Panc1 (cell line): ENCODE data around the gene AGA. TPM values are rescaled to one million over a fixed set of nuclear protein-coding genes. Genes with fewer than 3 reads are reported as not detected.

ENCODE experiments used
- ATAC-seq: fragments of 200-7000 bp; cut with Tn5 transposase; 2 replicates; pipeline ENCODE4 v1.9.1; 2020; ENCODE audit warnings: mild to moderate bottlenecking, moderate library complexity
- BruUV-seq: library from RNA; stranded (reverse); fragments of 400-500 nt; replicated peaks from 2 replicates; lab custom pipeline; 2021; lab: Mats Ljungman, UMichigan
- CTCF ChIA-PET: fragments of 300-600 bp; sonication (Branson Sonifier 250); formaldehyde crosslinking; loops from one replicate; lab custom pipeline; 2022; ENCODE audit warnings: antibody characterized with exemption; lab: Charles Lee
- POLR2A ChIA-PET: fragments of 300-600 bp; sonication (Branson Sonifier 250); formaldehyde crosslinking; loops from one replicate; lab custom pipeline; 2022; ENCODE audit warnings: antibody characterized with exemption; lab: Charles Lee
- DNase-seq: peaks from one replicate; pipeline ENCODE4 v3.0.0-alpha.2; 2010; ENCODE audit warnings: low read depth, low spot score
- H3K27ac ChIP-seq: 2 replicates; pipeline ENCODE4 v1.5.1; 2011; ENCODE audit warnings: mild to moderate bottlenecking, low read length, inconsistent platforms
- H3K27me3 ChIP-seq: fragments of 200-500 bp; sonication (Bioruptor generic); 2 replicates; pipeline ENCODE4 v1.6.0; 2014; ENCODE audit warnings: low read length, inconsistent platforms; ENCODE audit not compliant: control insufficient read depth, insufficient read depth
- H3K36me3 ChIP-seq: fragments of 200-500 bp; sonication (Bioruptor generic); 2 replicates; pipeline ENCODE4 v1.5.1; 2014; ENCODE audit warnings: inconsistent platforms, mild to moderate bottlenecking, low read length, moderate library complexity; ENCODE audit not compliant: control insufficient read depth, insufficient read depth
- H3K4me1 ChIP-seq: 2 replicates; pipeline ENCODE4 v1.5.1; 2011; ENCODE audit warnings: inconsistent platforms, mild to moderate bottlenecking, low read length, moderate library complexity; ENCODE audit not compliant: control insufficient read depth, insufficient read depth
- H3K4me3 ChIP-seq, 2 experiments: 2 replicates each; pipeline ENCODE4 v1.5.1; 2011 to 2012; ENCODE audit warnings: low read depth in 2 of 2, low read length in 2 of 2, mild to moderate bottlenecking in 2 of 2, inconsistent platforms in 1 of 2, moderate library complexity in 1 of 2
- H3K9me3 ChIP-seq: fragments of 200-500 bp; sonication (Bioruptor generic); 2 replicates; pipeline ENCODE4 v1.5.1; 2014; ENCODE audit warnings: low read depth, mild to moderate bottlenecking, inconsistent platforms, low read length, moderate library complexity; ENCODE audit not compliant: control insufficient read depth, insufficient read depth
- POLR2AphosphoS5 ChIP-seq: IDR thresholded peaks from 2 replicates; pipeline ENCODE4 v1.6.1; 2012; ENCODE audit warnings: mild to moderate bottlenecking, low read depth, low read length, moderate library complexity
- SIN3A ChIP-seq: IDR thresholded peaks from 2 replicates; pipeline ENCODE4 v1.6.1; 2012; ENCODE audit warnings: low read depth, mild to moderate bottlenecking, low read length, moderate library complexity, borderline replicate concordance; ENCODE audit not compliant: insufficient read depth
- TCF7L2 ChIP-seq: IDR thresholded peaks from 2 replicates; pipeline ENCODE4 v1.6.1; 2011; ENCODE audit warnings: mild to moderate bottlenecking, low read depth, low read length, inconsistent platforms
- in situ Hi-C: cut with HindIII; loops from 2 replicates; pipeline ENCODE4 v1.10.0; 2016; ENCODE audit warnings: low sequenced_read_pairs, low pct_unique_long_range_greater_than_20kb
- intact Hi-C: fragments of 100-400 bp; cut with micrococcal nuclease; formaldehyde crosslinking; loops from one replicate; pipeline ENCODE4 v1.10.0; 2022; ENCODE audit not compliant: unreplicated experiment
- total RNA-seq: library from RNA; stranded (reverse); gene quantifications from one replicate; pipeline ENCODE4 v1.2.1, GENCODE V29; 2021; ENCODE audit not compliant: unreplicated experiment
- TF ChIP-seq, protein P1 (sequence below): fragments of 450-650 bp; IDR thresholded peaks from 2 replicates; pipeline ENCODE4 v1.5.1; 2017; ENCODE audit warnings: mild to moderate bottlenecking
- TF ChIP-seq, protein P2 (sequence below), 2 experiments: IDR thresholded peaks; 2 replicates each; pipeline ENCODE4 v1.6.1; 2011 to 2012; ENCODE audit warnings: low read depth in 2 of 2, control low read depth in 1 of 2, low read length in 1 of 2, mild to moderate bottlenecking in 1 of 2, moderate library complexity in 1 of 2; ENCODE audit not compliant: insufficient read depth in 1 of 2

AGA gene
- total RNA-seq, 1 experiment from 2014 or later: 15.4 TPM

DNA sequence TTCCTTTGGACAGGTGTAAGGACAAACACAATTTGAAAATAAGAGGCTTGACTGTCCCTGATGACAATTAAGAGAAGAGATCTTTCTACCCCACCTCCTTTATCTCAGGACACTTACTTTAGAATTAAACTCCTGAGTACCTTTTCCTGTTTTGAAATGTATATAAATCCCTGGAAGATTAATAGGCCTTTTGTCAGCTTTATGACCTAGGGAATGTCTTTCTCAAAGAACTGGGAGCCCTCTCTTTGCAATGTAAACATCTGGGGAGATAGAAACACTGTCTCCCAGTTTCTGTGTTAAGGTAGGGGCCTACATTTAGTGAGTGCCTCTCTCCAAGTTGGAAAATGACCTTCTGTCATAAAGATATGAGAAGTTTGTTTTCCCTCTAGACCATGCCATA is 31.7 kb downstream of the AGA start:
- no peaks in the 10 kb centered on the region for H3K36me3 ChIP-seq
- ATAC-seq (no peak), DNase-seq (no peak)
- TF ChIP-seq TCF7L2 (no peak), SIN3A (no peak)
- no TSS peak for BruUV-seq
- in situ Hi-C loops: no loop called here
- CTCF ChIA-PET: no interaction called here
- H3K4me3 ChIP-seq: no peak overlapping the region
- POLR2A ChIA-PET: no interaction called here
- intact Hi-C loops: no loop called here
- H3K27me3 ChIP-seq: no peaks in the 10 kb centered on the region
- no peak overlapping the region for H3K27ac ChIP-seq
- no peaks in the 10 kb centered on the region for H3K4me1 ChIP-seq
- H3K9me3 ChIP-seq: no peaks in the 10 kb centered on the region

DNA sequence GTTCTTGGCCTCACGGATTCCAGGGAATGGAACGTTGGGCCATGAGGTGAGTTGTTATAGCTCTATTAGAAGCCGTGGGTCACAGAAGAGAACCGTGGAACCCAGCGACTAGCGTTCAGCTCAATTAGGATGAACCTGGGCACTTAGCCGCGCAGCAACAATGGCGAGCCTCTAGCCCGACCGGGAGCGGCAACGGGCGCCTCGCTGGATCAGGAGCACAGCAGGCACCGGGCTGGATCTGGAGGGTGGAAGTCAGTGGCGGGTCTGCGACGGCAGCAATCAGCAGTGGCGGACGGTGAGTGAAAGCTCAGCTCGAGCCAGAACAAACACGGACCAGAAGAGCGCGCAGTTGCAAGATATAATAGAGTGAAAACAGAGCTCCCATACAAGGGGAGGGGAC is 34.2 kb downstream of the AGA start:
- intact Hi-C loops: no loop called here
- Histone ChIP-seq H3K9me3 (no peaks in the 10 kb centered on the region), H3K27ac (no peak overlapping the region), H3K27me3 (no peaks in the 10 kb centered on the region), H3K4me3 (no peak overlapping the region), H3K36me3 (no peaks in the 10 kb centered on the region), H3K4me1 (no peaks in the 10 kb centered on the region)
- CTCF ChIA-PET: no interaction called here
- DNase-seq: no peak
- TF ChIP-seq, protein P1, sequence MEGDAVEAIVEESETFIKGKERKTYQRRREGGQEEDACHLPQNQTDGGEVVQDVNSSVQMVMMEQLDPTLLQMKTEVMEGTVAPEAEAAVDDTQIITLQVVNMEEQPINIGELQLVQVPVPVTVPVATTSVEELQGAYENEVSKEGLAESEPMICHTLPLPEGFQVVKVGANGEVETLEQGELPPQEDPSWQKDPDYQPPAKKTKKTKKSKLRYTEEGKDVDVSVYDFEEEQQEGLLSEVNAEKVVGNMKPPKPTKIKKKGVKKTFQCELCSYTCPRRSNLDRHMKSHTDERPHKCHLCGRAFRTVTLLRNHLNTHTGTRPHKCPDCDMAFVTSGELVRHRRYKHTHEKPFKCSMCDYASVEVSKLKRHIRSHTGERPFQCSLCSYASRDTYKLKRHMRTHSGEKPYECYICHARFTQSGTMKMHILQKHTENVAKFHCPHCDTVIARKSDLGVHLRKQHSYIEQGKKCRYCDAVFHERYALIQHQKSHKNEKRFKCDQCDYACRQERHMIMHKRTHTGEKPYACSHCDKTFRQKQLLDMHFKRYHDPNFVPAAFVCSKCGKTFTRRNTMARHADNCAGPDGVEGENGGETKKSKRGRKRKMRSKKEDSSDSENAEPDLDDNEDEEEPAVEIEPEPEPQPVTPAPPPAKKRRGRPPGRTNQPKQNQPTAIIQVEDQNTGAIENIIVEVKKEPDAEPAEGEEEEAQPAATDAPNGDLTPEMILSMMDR: no peak
- TF ChIP-seq TCF7L2 (no peak), POLR2AphosphoS5 (no peak), SIN3A (no peak)
- TF ChIP-seq, protein P2, sequence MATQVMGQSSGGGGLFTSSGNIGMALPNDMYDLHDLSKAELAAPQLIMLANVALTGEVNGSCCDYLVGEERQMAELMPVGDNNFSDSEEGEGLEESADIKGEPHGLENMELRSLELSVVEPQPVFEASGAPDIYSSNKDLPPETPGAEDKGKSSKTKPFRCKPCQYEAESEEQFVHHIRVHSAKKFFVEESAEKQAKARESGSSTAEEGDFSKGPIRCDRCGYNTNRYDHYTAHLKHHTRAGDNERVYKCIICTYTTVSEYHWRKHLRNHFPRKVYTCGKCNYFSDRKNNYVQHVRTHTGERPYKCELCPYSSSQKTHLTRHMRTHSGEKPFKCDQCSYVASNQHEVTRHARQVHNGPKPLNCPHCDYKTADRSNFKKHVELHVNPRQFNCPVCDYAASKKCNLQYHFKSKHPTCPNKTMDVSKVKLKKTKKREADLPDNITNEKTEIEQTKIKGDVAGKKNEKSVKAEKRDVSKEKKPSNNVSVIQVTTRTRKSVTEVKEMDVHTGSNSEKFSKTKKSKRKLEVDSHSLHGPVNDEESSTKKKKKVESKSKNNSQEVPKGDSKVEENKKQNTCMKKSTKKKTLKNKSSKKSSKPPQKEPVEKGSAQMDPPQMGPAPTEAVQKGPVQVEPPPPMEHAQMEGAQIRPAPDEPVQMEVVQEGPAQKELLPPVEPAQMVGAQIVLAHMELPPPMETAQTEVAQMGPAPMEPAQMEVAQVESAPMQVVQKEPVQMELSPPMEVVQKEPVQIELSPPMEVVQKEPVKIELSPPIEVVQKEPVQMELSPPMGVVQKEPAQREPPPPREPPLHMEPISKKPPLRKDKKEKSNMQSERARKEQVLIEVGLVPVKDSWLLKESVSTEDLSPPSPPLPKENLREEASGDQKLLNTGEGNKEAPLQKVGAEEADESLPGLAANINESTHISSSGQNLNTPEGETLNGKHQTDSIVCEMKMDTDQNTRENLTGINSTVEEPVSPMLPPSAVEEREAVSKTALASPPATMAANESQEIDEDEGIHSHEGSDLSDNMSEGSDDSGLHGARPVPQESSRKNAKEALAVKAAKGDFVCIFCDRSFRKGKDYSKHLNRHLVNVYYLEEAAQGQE (IDR thresholded peaks at IDR 0.05; ENCODE audit: insufficient read depth in 1 of 2, low read depth in 2 of 2, low read length in 1 of 2): no peak
- in situ Hi-C loops: no loop called here
- BruUV-seq: no TSS peak
- ATAC-seq: no peak
- POLR2A ChIA-PET: no interaction called here

DNA sequence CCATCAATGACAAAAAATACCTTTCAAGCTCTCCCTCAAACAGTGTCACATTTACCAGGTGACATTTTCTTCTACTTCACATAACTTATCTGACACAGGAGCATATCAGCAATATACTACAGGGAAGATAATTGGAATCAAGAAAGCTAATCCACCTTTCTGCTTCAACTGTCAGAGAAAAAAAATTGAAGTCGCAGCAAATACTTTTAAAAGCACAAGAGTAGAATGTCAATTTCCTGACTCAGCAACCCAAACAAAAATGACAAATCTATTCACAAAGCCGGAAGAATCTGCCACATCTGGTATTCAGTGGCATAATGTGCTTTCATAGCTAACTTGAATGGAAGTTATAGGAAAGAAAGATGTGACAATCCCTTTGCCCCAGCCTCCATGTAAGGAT is 36.7 kb downstream of the AGA start:
- Histone ChIP-seq H3K9me3 (no peaks in the 10 kb centered on the region), H3K36me3 (no peaks in the 10 kb centered on the region), H3K27me3 (no peaks in the 10 kb centered on the region), H3K4me3 (no peak overlapping the region), H3K27ac (no peak overlapping the region), H3K4me1 (no peaks in the 10 kb centered on the region)
- DNase-seq (no peak), ATAC-seq (no peak)
- CTCF ChIA-PET: no interaction called here
- TF ChIP-seq, protein P2 (IDR thresholded peaks at IDR 0.05; ENCODE audit: insufficient read depth in 1 of 2, low read depth in 2 of 2, low read length in 1 of 2): no peak
- TF ChIP-seq SIN3A: no peak
- TF ChIP-seq POLR2AphosphoS5: no peak
- TF ChIP-seq, protein P1: no peak
- no peak for TF ChIP-seq TCF7L2
- POLR2A ChIA-PET: no interaction called here
- intact Hi-C loops (no loop called here), in situ Hi-C loops (no loop called here)
- BruUV-seq: no TSS peak
